ENCODE data around the gene LIN7B.

Gene LIN7B, protein sequence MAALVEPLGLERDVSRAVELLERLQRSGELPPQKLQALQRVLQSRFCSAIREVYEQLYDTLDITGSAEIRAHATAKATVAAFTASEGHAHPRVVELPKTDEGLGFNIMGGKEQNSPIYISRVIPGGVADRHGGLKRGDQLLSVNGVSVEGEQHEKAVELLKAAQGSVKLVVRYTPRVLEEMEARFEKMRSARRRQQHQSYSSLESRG

GRCh38 chr19:49113762-49114629 is at the start of gene LIN7B:
LIN7B (plus strand) TSS chr19:49114370; CDS start chr19:49114405, 35 bp downstream.
- Histone ChIP-seq H3K9me3 (no peaks in the 10 kb centered on the region), H3K27me3 (peaks cover 33% of the 10 kb centered on the region), H3K4me1 (ENCODE audit: control insufficient read depth in 1 of 2, insufficient read depth in 1 of 2, low read depth in 1 of 2, low read length in 1 of 2) (peaks cover 33 to 35% of the 10 kb centered on the region in 2 experiments), H3K4me3 (ENCODE audit: low read depth in 1 of 2, low read length in 1 of 2) (peak within 1 kb of the TSS; percentile 62 to 69), H3K36me3 (peaks cover 2% of the 10 kb centered on the region), H3K27ac (no peak within 1 kb of the TSS)
- TF ChIP-seq CTCF (IDR thresholded peaks at IDR 0.05), result peak; percentile 76

GRCh38 chr19:49064768-49065611 is 49.2 kb upstream of the LIN7B start, which contains the start of gene NTF4:
NTF4 (minus strand) TSS chr19:49064818; CDS start chr19:49061997, 2,821 bp downstream.
- Histone ChIP-seq H3K4me3 (ENCODE audit: low read depth in 1 of 2, low read length in 1 of 2) (no peak within 1 kb of the TSS), H3K9me3 (no peaks in the 10 kb centered on the region), H3K27me3 (peaks cover 100% of the 10 kb centered on the region), H3K4me1 (ENCODE audit: control insufficient read depth in 1 of 2, insufficient read depth in 1 of 2, low read depth in 1 of 2, low read length in 1 of 2) (no peaks in the 10 kb centered on the region), H3K36me3 (no peaks in the 10 kb centered on the region), H3K27ac (no peak within 1 kb of the TSS)
- no peak for TF ChIP-seq CTCF (IDR thresholded peaks at IDR 0.05)

- Histone ChIP-seq H3K27me3 (peaks cover 100% of the 10 kb centered on the region), H3K27ac (no peak overlapping the region), H3K4me3 (ENCODE audit: low read depth in 1 of 2, low read length in 1 of 2) (no peak overlapping the region), H3K4me1 (ENCODE audit: control insufficient read depth in 1 of 2, insufficient read depth in 1 of 2, low read depth in 1 of 2, low read length in 1 of 2) (no peaks in the 10 kb centered on the region), H3K9me3 (no peaks in the 10 kb centered on the region), H3K36me3 (no peaks in the 10 kb centered on the region)
- TF ChIP-seq CTCF (IDR thresholded peaks at IDR 0.05), result no peak
Measured at GRCh38 chr19:49065905-49066512, 48.2 kb upstream of the LIN7B start.

DNA sequence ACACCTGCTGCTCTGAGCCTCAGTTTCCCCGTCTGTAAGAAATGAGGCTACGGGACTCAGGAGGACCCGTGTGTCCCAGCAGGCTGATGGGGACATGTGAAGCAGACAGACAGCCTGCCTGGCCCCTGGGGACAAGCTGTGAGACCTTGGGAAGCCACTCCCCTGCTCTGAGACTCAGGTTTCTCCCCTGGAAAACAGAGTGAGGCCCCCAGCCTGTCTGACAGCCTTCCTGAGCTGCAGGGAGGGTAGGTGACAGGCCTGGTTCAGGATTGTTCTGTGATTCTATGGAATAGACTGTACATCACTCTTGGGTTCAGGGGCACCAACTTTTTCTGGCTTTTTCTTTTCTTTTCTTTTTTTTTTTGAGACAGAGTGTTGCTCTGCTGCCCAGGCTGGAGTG is 46.6 kb upstream of the LIN7B start:
- H3K4me1 ChIP-seq (ENCODE audit: control insufficient read depth in 1 of 2, insufficient read depth in 1 of 2, low read depth in 1 of 2, low read length in 1 of 2), result no peaks in the 10 kb centered on the region
- H3K27ac ChIP-seq, result no peak overlapping the region
- H3K4me3 ChIP-seq (ENCODE audit: low read depth in 1 of 2, low read length in 1 of 2), result no peak overlapping the region
- TF ChIP-seq CTCF (IDR thresholded peaks at IDR 0.05), result no peak
- H3K27me3 ChIP-seq, result peaks cover 100% of the 10 kb centered on the region
- no peaks in the 10 kb centered on the region for H3K36me3 ChIP-seq
- H3K9me3 ChIP-seq, result no peaks in the 10 kb centered on the region

DNA sequence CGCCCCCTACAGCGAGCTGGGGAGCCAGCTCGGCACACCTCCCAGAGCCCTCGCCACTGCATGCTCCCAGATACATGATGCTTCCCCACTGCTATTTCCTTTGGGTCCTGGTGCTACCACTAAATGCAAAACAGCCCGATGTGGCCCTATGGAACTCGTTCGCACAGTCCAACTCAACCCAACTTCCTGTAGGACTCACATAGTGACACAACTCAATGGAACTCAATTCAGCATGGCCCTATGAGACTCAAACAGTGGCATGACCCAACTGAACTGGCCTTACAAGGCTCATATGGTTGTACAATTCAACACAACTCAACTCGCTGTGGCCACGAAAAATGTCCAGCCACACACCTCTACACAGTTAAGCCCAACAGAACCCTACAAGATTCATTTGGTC is 45.1 kb upstream of the LIN7B start:
- Histone ChIP-seq H3K27ac (no peak overlapping the region), H3K36me3 (no peaks in the 10 kb centered on the region), H3K4me3 (ENCODE audit: low read depth in 1 of 2, low read length in 1 of 2) (no peak overlapping the region), H3K9me3 (no peaks in the 10 kb centered on the region), H3K4me1 (ENCODE audit: control insufficient read depth in 1 of 2, insufficient read depth in 1 of 2, low read depth in 1 of 2, low read length in 1 of 2) (no peaks in the 10 kb centered on the region), H3K27me3 (peaks cover 100% of the 10 kb centered on the region)
- no peak for TF ChIP-seq CTCF (IDR thresholded peaks at IDR 0.05)
